Left kidney (tissue), 2 donors: ENCODE data around the gene MYO1D. TPM values are rescaled to one million over a fixed set of nuclear protein-coding genes. Genes with fewer than 3 reads are reported as not detected.
"Not testable (repeated sequence)": the region's sequence is repeated elsewhere in the genome, so short reads cannot be mapped to it uniquely, and the experiment has no call there.

Source experiments
- DNase-seq: peaks from one replicate; pipeline ENCODE4 v3.0.0-alpha.2; 2013
- polyA plus RNA-seq: library from polyadenylated mRNA; unstranded; fragments of 120-200 nt; gene quantifications from one replicate; pipeline ENCODE4 v1.2.1, GENCODE V29; 2013; ENCODE audit not compliant: insufficient read length

Gene MYO1D
- polyA plus RNA-seq, 1 donor: 27.1 TPM

DNA sequence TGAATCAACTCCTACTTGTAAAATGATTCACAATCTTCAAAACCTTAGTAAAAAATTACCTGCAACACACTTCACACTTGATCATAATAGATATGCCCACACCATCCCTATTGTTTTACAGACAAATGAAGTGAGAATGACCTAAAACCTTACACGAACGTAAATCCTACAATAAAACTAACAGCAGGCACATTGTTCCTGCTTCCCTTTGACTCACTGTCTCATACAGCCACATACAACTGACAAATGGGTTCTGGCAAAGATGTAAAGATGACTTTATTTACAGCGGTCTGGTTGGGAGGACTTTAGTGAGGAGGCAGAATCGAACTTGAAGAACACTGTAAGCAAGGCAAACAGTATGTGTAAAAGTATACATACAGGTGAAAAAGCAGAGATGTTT lies 188.7 kb downstream of the MYO1D start:
- DNase-seq: no peak

DNA sequence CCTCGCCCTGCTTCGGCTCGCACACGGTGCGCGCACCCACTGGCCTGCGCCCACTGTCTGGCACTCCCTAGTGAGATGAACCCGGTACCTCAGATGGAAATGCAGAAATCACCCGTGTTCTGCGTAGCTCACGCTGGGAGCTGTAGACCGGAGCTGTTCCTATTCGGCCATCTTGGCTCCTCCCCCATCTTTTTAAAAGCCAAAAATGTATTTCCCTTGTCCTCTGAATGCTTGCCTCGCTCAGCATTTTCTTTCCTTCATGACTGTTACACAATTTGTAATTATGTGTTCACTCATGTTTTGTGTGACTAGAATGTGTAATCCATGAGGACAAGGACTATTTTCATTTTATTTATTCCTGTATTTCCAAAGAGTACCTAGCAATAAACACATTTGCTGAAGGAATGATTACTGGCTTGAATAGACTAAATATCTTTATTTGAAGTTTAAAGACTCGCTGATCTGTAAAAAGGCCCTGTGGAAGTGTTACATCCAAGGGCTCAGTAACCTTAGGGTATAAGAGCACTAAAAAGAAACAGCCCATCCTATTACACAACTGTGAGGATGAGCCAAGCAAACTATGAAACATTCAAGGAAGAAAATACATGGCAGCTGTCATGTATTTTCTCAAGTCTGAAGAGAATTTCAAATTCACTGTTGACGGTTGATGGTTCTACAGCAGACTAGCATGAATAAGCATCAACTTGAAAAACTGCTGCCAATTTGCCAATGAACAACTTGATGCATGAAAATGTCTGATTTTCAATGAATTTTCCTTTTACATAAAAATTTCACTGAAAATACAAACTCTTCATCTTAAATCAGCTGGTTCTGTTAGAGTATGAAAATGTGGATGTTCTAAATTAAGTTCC lies 192.6 kb downstream of the MYO1D start:
- DNase-seq: no peak

DNA sequence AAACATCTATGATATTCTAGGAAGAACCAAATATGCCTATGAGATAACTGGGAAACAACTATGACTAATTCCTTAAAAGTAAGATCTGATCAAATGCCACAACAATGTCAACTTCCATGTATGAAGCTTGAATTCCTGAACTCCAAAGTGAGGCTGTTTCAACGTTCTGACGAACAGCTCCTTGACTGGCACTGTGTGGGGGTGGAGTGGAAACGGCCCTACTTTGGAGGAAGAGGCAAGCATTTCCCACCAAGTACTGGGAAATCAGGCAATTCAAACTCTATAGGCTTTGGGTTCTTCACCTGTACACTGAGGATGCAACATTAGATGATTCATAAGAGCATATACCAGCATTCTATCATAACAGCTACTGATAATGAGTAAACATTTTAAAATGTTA lies 203.0 kb downstream of the MYO1D start:
- DNase-seq: no peak

- no peak for DNase-seq
These were observed 204.2 kb downstream of the MYO1D start for GRCh38 chr17:32672711-32673110.

DNA sequence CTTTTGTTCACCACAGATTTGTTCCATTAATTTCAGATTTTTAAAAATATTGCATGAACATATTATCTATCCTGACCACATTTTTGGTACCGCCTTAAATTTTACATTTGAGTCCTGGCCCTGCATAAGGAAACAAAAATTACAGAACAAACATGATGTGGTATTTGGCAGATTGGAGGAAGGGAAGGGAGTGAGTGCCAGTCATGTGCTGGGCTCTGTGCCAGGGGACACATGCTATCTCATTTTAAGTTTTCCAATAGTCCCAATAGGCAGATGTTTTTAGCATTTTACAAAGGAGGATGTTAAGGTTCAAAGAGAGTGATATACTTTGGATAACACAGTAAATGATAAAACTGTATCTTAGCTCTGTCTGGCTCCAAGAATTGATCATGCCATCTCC lies 205.0 kb downstream of the MYO1D start:
- no peak for DNase-seq

GRCh38 chr17:32664936-32665583 lies 211.9 kb downstream of the MYO1D start:
- DNase-seq: no peak

- DNase-seq: no peak
These were observed 216.4 kb downstream of the MYO1D start for GRCh38 chr17:32660496-32660985.

DNA sequence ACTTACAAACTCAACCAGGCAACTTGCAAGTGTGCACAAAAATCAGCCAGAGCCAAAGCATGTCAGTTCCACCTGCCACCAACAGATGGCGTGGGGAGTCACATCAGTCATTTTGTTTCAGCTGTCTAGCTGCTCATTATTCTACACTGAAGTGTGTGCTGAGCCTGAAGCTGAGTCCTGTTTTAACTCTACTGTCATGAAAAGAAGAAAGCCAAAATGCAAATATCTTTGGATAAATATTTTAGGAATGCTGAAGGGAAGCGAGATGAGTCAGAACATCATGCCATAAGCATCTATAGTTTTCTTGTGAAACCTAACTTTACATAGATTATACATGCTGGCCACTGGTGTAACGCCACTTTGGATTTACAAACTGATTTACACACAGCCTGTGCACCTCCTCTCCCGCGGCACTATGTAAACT lies 217.5 kb downstream of the MYO1D start:
- peak; percentile 73 for DNase-seq

DNA sequence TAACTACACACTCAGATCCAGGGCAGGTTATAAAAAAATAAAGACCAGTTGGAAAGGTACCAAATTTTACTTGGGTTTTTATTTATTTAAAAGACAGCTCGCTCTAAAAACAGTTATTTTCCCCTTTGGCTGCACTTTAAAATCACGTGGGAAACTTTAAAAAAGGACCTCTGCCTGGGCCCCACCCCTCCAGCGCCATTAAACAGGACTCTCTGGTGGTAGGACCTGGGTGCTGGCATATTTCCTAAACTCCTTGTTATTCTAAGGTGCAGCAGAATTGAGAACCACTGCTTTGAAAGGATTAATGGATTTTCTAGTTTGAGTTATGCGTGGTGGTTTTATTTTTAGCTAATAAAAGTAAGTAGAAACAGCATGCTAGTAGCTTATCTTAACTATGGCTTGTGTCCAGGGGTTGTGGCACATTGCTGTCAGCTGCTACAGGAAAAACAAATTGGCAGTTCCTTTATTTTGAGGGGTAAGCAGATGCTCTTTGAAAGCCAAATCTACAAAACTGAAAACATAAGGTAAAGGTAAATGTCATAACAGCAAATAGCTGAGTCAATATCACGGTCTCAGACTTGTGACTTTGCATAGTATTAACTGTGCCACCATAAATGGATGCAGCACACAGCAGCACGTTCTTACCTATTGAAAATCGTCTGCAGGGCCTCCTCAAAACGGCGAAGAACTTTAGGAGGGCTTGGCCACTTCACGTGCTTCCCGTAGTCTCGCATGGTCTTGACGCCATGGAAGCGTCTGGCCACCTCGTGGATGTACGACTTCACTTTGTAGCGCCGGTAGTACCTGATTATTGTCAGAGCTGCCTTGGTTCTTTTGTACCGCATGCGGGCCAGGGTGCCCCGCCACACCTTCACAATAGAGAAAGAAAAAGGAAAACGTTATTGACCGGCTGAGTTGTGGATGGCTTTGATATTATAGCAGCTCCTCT lies 218.2 kb downstream of the MYO1D start:
- DNase-seq: no peak

GRCh38 chr17:32656886-32657285 lies 220.0 kb downstream of the MYO1D start:
- no peak for DNase-seq

DNA sequence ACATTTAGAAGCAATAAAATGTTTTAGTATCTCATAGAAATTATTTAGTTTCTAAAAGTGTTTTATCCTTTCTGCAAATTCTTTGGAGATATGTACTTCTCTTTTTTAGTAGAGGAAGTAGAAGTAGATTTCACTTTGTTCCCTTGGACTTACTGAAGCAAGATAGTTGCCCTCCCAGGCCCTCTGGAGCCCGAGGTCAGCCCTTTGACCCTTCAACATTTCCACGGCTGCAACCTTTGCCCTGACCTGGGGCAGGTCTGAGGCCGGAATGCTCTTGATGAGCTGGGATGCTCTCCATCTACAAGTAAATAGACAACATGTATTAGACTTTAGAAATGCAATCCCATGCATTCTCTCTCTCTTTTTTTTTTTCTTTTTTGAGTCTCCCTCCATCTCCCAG lies 222.6 kb downstream of the MYO1D start:
- DNase-seq: no peak

GRCh38 chr17:32651084-32651483 lies 225.8 kb downstream of the MYO1D start:
- no peak for DNase-seq

GRCh38 chr17:32648450-32648849 lies 228.5 kb downstream of the MYO1D start:
- no peak for DNase-seq

DNA sequence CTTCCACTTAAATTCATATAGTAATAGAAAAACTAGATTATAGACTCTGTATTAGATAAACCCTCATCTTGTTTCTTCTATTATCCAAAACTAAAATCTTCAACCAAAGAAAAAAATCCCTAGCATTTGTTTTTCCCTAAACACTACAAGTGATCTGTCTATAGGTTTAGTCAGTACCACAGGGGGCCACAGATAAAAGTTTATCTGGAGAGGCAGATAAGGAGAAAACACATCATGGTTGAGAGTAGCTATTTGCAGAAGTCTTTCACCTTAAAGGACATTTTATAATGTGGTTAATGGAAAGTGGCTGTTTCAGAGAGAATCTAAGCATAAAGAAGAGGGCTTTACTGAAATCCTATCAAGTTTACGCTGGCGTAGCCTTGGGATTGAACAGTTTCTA lies 230.0 kb downstream of the MYO1D start:
- no peak for DNase-seq

- not testable (repeated sequence) for DNase-seq
These were observed 235.4 kb downstream of the MYO1D start for GRCh38 chr17:32641514-32641913.

DNA sequence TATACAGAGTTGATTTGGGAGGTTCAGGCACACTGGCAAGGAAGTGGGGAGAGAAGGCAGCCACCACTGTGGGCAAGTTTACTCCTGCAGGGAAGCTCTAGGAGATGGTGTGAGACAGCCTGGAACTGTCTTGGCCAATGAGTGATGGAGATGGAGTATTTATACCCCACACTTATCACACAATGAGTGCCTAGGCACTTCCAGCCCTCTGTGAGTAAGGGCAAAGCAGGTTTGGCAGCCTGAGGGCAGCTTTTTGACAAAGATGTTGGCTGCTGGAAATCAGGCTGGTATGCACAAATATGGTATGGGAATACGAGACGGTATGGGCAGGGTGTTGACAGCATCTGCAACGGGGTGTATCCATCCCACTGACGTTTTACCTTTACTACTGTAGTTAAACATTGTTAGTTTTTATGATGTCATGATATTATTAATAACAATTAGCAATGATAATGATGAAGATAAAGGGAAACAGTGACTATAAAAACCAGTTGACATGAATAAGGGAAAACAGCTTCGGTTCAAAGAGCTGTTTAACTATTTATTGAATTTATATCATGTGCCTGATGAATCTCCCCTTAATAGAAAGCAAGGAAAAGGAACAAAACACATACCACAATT lies 240.2 kb downstream of the MYO1D start:
- DNase-seq: no peak

DNA sequence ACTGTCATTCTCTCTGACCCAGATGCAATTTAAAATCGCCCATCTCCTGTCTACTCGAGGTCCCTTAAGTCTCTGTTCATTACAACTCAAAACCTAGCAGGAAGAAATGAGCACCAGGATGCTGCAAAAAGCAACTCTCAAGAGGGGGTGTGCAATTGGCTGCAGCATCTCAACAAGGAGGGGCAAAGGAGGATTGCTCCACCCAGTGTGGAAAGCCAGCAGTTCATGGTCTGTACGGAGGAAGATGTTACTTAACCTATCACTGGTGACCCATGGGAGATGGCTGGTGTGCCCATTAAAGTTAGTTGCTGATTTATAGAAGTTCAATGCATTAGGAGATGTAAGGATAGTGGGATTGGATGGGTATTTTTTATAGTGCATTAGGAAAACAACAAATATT lies 242.8 kb downstream of the MYO1D start:
- DNase-seq: no peak

GRCh38 chr17:32631341-32632096 lies 245.4 kb downstream of the MYO1D start:
- DNase-seq: no peak

- no peak for DNase-seq
These were observed 247.2 kb downstream of the MYO1D start for GRCh38 chr17:32629563-32630190.

DNA sequence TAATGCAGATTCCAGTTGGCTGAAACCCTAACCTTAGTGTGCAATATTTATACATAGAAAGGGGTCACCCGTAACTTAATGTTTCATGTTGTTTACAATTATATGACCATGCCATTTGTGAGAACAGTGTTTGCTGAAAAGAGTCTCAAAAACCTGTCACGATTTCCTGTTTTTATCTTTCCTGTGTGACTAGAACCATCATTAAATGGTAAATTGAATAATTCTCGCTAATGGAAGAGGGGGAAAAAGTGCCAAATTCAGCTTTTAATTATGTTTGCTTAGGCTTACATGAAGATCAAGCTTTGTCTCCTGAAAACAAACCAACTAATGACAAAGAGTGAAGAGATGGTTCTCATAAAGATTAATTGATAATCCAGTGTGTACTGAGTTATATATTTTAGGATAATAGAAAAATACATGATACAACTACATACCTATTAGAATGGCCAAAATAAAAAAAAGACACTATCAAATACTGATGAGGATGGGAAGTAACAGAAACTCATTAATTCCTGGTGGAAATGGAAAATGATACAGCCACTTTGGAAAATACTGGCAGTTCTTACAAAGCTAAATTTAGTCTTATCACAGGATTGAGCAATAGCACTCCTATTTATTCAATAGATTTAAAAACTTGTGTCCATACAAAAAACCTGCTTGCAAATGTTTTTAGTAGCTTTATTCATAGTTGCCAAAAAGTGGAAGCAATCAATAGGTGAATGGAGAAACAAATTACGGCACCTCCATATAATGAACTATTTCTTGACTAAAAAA lies 248.5 kb downstream of the MYO1D start:
- DNase-seq: no peak
